NCI-H2171 treated with DMSO at 0.1 percent for 48 hours (cell line): ENCODE data around the gene SLCO3A1.

Source experiments
- DNase-seq: peaks from one replicate; lab custom pipeline; 2025; lab: John Stamatoyannopoulos, UW

SLCO3A1 gene

GRCh38 chr15:91853511-91853947 is at the start of gene SLCO3A1:
SLCO3A1 (plus strand) TSS chr15:91853708.
- peak; percentile 59 for DNase-seq

GRCh38 chr15:91807122-91807521 is 46.4 kb upstream of the SLCO3A1 start:
- DNase-seq = no peak

GRCh38 chr15:91813924-91814323 is 39.6 kb upstream of the SLCO3A1 start:
- DNase-seq = no peak

- no peak for DNase-seq
Measured at GRCh38 chr15:91816942-91817341, 36.6 kb upstream of the SLCO3A1 start.

- DNase-seq = no peak
Measured at GRCh38 chr15:91821458-91821857, 32.0 kb upstream of the SLCO3A1 start.

GRCh38 chr15:91824256-91824655 is 29.3 kb upstream of the SLCO3A1 start:
- DNase-seq = no peak

- no peak for DNase-seq
Measured at GRCh38 chr15:91826443-91826842, 27.1 kb upstream of the SLCO3A1 start.

GRCh38 chr15:91833056-91833455 is 20.5 kb upstream of the SLCO3A1 start:
- DNase-seq = no peak

GRCh38 chr15:91839867-91840266 is 13.6 kb upstream of the SLCO3A1 start:
- DNase-seq = no peak

GRCh38 chr15:91841861-91842260 is 11.6 kb upstream of the SLCO3A1 start:
- DNase-seq = no peak

GRCh38 chr15:91844341-91844740 is 9.2 kb upstream of the SLCO3A1 start:
- DNase-seq = no peak

GRCh38 chr15:91844928-91845327 is 8.6 kb upstream of the SLCO3A1 start:
- no peak for DNase-seq

- no peak for DNase-seq
Measured at GRCh38 chr15:91845720-91846119, 7.8 kb upstream of the SLCO3A1 start.

- no peak for DNase-seq
Measured at GRCh38 chr15:91849180-91849579, 4.3 kb upstream of the SLCO3A1 start.

- DNase-seq = peak; percentile 33
Measured at GRCh38 chr15:91849749-91850161, 3.8 kb upstream of the SLCO3A1 start.

- DNase-seq = peak; percentile 71
Measured at GRCh38 chr15:91852741-91853510, 582 bp upstream of the SLCO3A1 start.

GRCh38 chr15:91853948-91854638 is 585 bp downstream of the SLCO3A1 start:
- peak; percentile 27 for DNase-seq

GRCh38 chr15:91854639-91854990 is 1.1 kb downstream of the SLCO3A1 start:
- peak; percentile 35 for DNase-seq

GRCh38 chr15:91855241-91855640 is 1.7 kb downstream of the SLCO3A1 start:
- no peak for DNase-seq

- peak; percentile 88 for DNase-seq
Measured at GRCh38 chr15:91855684-91856489, 2.4 kb downstream of the SLCO3A1 start.

GRCh38 chr15:91857224-91857585 is 3.7 kb downstream of the SLCO3A1 start:
- DNase-seq = no peak

GRCh38 chr15:91857772-91858171 is 4.3 kb downstream of the SLCO3A1 start:
- DNase-seq = no peak

GRCh38 chr15:91860498-91860897 is 7.0 kb downstream of the SLCO3A1 start:
- no peak for DNase-seq
